Activated CD4-positive, alpha-beta memory T cell treated with anti-CD3 and anti-CD28 coated beads for 36 hours (primary cell): ENCODE data around the gene CTNNA3. TPM values are rescaled to one million over a fixed set of nuclear protein-coding genes. Genes with fewer than 3 reads are reported as not detected.

Experiments used
- CTCF ChIA-PET: fragments of 350-600 bp; sonication (Branson Sonifier 250); formaldehyde crosslinking; loops from one replicate; lab custom pipeline; 2021; ENCODE audit warnings: antibody characterized with exemption, inconsistent platforms; lab: Charles Lee
- POLR2A ChIA-PET: fragments of 350-600 bp; sonication (Branson Sonifier 250); formaldehyde crosslinking; loops from one replicate; lab custom pipeline; 2021; ENCODE audit warnings: antibody characterized with exemption; lab: Charles Lee
- DNase-seq: peaks from one replicate; pipeline ENCODE4 v3.0.0-alpha.2; 2020
- H3K27ac Mint-ChIP-seq: one replicate; pipeline ENCODE4 v1.8.0; 2021; ENCODE audit warnings: mixed read lengths
- H3K27me3 Mint-ChIP-seq: one replicate; pipeline ENCODE4 v1.8.0; 2021; ENCODE audit warnings: mixed read lengths
- H3K36me3 Mint-ChIP-seq: one replicate; pipeline ENCODE4 v1.8.0; 2021; ENCODE audit warnings: mixed read lengths
- H3K4me1 Mint-ChIP-seq: one replicate; pipeline ENCODE4 v1.8.0; 2021; ENCODE audit warnings: low read depth, mixed read lengths
- H3K4me3 Mint-ChIP-seq: one replicate; pipeline ENCODE4 v1.8.0; 2021; ENCODE audit warnings: mild to moderate bottlenecking, mixed read lengths
- H3K9me3 Mint-ChIP-seq: one replicate; pipeline ENCODE4 v1.8.0; 2021; ENCODE audit warnings: mixed read lengths
- intact Hi-C: fragments of 100-400 bp; cut with micrococcal nuclease; formaldehyde crosslinking; loops from one replicate; pipeline ENCODE4 v1.15.1; 2023
- total RNA-seq, 2 experiments: library from RNA; stranded (reverse); gene quantifications; one replicate each; pipeline ENCODE4 v1.2.3, GENCODE V29; 2021

Gene CTNNA3
- total RNA-seq, 2 experiments from 2014 or later = not detected

GRCh38 chr10:66951896-66952295, 744.1 kb downstream of the CTNNA3 start:
- POLR2A ChIA-PET = no interaction called here
- Mint-ChIP-seq H3K9me3 (no peaks in the 10 kb centered on the region), H3K4me3 (no peak overlapping the region), H3K27me3 (no peaks in the 10 kb centered on the region), H3K36me3 (no peaks in the 10 kb centered on the region), H3K27ac (no peak overlapping the region), H3K4me1 (no peaks in the 10 kb centered on the region)
- CTCF ChIA-PET = no interaction called here
- no peak for DNase-seq
- intact Hi-C loops = no loop called here

DNA sequence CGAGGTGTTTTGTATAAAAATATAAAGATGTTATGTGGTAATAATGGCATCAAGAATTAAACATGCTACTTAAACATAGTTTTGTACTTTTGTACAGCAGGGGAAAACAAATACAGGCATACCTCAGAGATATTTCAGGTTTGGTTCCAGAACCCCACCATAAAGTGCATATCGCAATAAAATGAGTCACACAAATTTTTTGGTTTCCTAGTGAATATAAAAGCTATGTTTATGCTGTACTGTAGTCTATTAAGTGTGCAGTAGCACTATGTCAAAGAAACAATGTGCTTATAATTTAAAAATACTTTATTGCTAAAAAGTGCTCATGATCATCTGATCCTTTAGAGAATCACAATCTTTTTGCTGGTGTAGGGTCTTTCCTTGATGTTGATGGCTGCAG, 752.4 kb downstream of the CTNNA3 start:
- no peak for DNase-seq
- Mint-ChIP-seq H3K9me3 (no peaks in the 10 kb centered on the region), H3K27ac (no peak overlapping the region), H3K4me3 (no peak overlapping the region), H3K4me1 (no peaks in the 10 kb centered on the region), H3K36me3 (no peaks in the 10 kb centered on the region), H3K27me3 (no peaks in the 10 kb centered on the region)
- ChIA-PET POLR2A (no interaction called here), CTCF (no interaction called here)
- intact Hi-C loops = no loop called here

DNA sequence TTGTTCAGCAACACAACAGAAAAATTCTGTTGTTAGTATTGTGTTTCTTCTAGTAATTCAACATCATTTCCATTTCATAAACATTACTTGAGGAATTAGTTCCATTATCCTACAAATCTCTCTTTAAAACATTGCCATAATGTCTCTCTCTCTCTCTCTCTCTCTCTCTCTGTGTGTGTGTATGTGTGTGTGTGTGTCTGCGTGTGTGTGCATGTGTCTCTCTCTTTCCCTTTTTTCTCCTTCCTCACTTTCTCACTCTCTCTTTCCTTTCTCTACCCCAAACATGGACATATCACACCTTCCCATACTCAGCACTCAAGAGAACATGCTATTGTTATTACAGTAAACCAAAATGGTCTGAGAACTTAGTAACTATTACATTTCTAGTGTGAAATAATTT, 753.6 kb downstream of the CTNNA3 start:
- no peaks in the 10 kb centered on the region for H3K27me3 Mint-ChIP-seq
- ChIA-PET CTCF (no interaction called here), POLR2A (no interaction called here)
- no peaks in the 10 kb centered on the region for H3K4me1 Mint-ChIP-seq
- H3K9me3 Mint-ChIP-seq = no peaks in the 10 kb centered on the region
- intact Hi-C loops = no loop called here
- H3K4me3 Mint-ChIP-seq = no peak overlapping the region
- no peaks in the 10 kb centered on the region for H3K36me3 Mint-ChIP-seq
- DNase-seq = no peak
- H3K27ac Mint-ChIP-seq = no peak overlapping the region

DNA sequence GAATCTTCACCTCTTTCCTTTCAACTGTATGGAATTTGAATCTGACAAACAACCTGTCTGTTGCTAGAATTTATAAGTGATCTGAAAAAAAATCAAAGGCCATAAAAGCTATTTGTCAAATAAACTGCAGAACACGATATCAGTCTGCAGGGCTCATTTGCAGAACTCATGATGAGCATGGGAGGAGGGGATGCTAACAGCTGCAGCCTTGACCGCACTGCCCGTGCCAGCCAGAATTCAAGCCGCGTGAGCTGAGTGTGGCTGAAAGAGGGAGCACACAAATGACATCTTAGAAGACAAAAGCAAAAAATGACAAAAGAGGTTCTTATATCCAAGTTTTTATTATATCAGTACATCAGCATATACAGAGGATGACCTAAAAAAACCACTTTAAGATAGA, 754.5 kb downstream of the CTNNA3 start:
- H3K36me3 Mint-ChIP-seq = no peaks in the 10 kb centered on the region
- intact Hi-C loops = no loop called here
- H3K9me3 Mint-ChIP-seq = no peaks in the 10 kb centered on the region
- ChIA-PET POLR2A (no interaction called here), CTCF (no interaction called here)
- no peak overlapping the region for H3K4me3 Mint-ChIP-seq
- DNase-seq = no peak
- H3K27me3 Mint-ChIP-seq = no peaks in the 10 kb centered on the region
- no peak overlapping the region for H3K27ac Mint-ChIP-seq
- no peaks in the 10 kb centered on the region for H3K4me1 Mint-ChIP-seq

DNA sequence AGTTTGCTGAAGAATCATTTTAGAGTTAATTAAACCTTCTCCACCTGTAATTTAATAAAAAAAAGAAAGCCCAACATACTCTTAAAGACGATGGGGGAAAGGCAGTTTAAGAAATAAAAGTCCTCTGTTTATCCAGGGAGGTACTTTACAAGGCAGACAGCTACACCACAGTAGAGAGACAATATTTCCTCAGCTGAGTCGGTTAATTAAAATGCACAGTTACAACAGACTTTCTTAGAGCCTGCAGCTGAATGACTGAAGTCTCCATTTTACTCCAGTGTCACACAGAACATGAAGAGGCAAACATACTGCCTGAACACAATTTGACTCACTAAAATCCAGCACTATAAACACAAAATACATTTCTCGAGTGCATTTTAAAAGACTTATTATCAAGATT, 755.0 kb downstream of the CTNNA3 start:
- CTCF ChIA-PET = interaction anchor here (1.0 kb wide), 1 partner anchor 15 kb away, joined by 3 read pairs; the partner anchor contains the start of gene LRRTM3
- Mint-ChIP-seq H3K27me3 (no peaks in the 10 kb centered on the region), H3K27ac (no peak overlapping the region), H3K9me3 (no peaks in the 10 kb centered on the region), H3K4me3 (no peak overlapping the region), H3K4me1 (no peaks in the 10 kb centered on the region), H3K36me3 (no peaks in the 10 kb centered on the region)
- no peak for DNase-seq
- intact Hi-C loops = no loop called here
- POLR2A ChIA-PET = no interaction called here

DNA sequence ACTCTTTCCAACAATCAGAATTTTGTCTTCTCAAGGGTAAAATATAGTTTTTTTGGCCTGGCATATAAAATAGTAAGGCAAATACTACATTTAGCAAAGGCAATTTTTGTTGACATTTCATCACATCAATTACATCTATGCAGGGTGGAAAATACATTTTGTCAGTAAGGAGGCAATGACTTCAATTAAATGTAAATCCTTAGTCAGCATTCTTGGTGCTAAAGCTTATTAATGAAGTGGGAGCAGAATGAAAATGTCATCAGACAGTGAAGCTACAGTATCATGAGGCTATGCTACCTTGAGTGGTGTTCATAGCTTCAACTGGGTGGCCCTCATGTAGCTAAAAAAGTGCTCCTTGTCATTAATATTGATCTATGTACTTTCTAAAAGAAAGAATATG, 761.3 kb downstream of the CTNNA3 start:
- Mint-ChIP-seq H3K27ac (no peak overlapping the region), H3K27me3 (peaks cover 8% of the 10 kb centered on the region), H3K4me1 (no peaks in the 10 kb centered on the region), H3K36me3 (no peaks in the 10 kb centered on the region), H3K4me3 (no peak overlapping the region), H3K9me3 (no peaks in the 10 kb centered on the region)
- no peak for DNase-seq
- POLR2A ChIA-PET = no interaction called here
- CTCF ChIA-PET = interaction anchor here (0.7 to 1.0 kb wide), 3 partner anchors 9 to 845 kb away, joined by 3 read pairs; partner anchors contain the start of gene LRRTM3
- intact Hi-C loops = loop anchor here (10.0 kb wide), 1 partner anchor 840 kb away; no protein-coding TSS in a partner anchor

- Mint-ChIP-seq H3K36me3 (no peaks in the 10 kb centered on the region), H3K4me3 (no peak overlapping the region), H3K4me1 (no peaks in the 10 kb centered on the region), H3K27ac (no peak overlapping the region), H3K9me3 (no peaks in the 10 kb centered on the region), H3K27me3 (peaks cover 28% of the 10 kb centered on the region)
- intact Hi-C loops = loop anchor here (1.0 to 10.0 kb wide), 3 partner anchors 589 to 843 kb away; no protein-coding TSS in a partner anchor
- ChIA-PET POLR2A (no interaction called here), CTCF (interaction anchor here (0.5 to 1.9 kb wide), 2 partner anchors 14 to 358 kb away, joined by 3 to 7 read pairs; no protein-coding TSS in a partner anchor)
- no peak for DNase-seq
Measured at GRCh38 chr10:66931949-66932343, 764.0 kb downstream of the CTNNA3 start.

DNA sequence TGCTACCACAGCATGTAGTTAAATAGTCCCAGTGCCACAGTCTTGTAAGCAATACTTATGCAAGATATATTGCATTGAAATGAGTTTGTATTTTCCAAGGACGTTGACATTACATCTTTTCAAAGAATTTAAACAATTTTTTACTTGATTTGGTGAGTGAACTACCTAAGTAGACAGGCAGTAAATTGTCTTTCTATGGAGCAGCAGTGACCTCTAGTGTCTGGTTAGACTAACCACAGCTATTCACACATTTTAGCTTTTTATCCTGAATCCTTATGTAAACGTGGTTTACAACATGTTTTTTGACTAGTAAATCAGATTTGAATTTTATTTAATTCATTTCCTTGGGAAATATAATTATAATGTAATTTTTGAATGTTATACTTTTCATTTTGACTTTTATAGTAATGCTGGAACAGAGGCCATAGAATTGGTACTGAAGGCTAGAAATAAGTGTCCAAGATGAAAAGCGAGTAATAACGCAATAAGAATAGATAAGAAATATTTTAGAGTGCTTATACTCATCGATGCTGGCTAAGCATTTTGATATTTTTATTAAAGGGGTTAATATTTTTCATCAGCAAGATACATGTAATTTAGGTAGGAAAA, 764.6 kb downstream of the CTNNA3 start:
- Mint-ChIP-seq H3K4me1 (no peaks in the 10 kb centered on the region), H3K36me3 (no peaks in the 10 kb centered on the region), H3K27ac (no peak overlapping the region), H3K27me3 (peaks cover 30% of the 10 kb centered on the region), H3K9me3 (no peaks in the 10 kb centered on the region), H3K4me3 (no peak overlapping the region)
- DNase-seq = no peak
- ChIA-PET POLR2A (no interaction called here), CTCF (interaction anchor here (0.5 to 1.9 kb wide), 2 partner anchors 14 to 357 kb away, joined by 3 to 7 read pairs; no protein-coding TSS in a partner anchor)
- intact Hi-C loops = loop anchor here (1.0 to 10.0 kb wide), 3 partner anchors 589 to 843 kb away; no protein-coding TSS in a partner anchor

- intact Hi-C loops = no loop called here
- CTCF ChIA-PET = interaction anchor here (0.6 kb wide), 1 partner anchor 850 kb away, joined by 3 read pairs; no protein-coding TSS in a partner anchor
- peaks cover 33% of the 10 kb centered on the region for H3K27me3 Mint-ChIP-seq
Measured at GRCh38 chr10:66929375-66929774, 766.6 kb downstream of the CTNNA3 start.

GRCh38 chr10:66928776-66929175, 767.2 kb downstream of the CTNNA3 start:
- H3K36me3 Mint-ChIP-seq = no peaks in the 10 kb centered on the region
- no peak overlapping the region for H3K4me3 Mint-ChIP-seq
- intact Hi-C loops = no loop called here
- peaks cover 33% of the 10 kb centered on the region for H3K27me3 Mint-ChIP-seq
- CTCF ChIA-PET = interaction anchor here (0.6 kb wide), 1 partner anchor 851 kb away, joined by 3 read pairs; no protein-coding TSS in a partner anchor
- DNase-seq = no peak
- POLR2A ChIA-PET = no interaction called here
- no peaks in the 10 kb centered on the region for H3K4me1 Mint-ChIP-seq
- no peak overlapping the region for H3K27ac Mint-ChIP-seq
- no peaks in the 10 kb centered on the region for H3K9me3 Mint-ChIP-seq

More at GRCh38 chr10:66929375-66929774, 766.6 kb downstream of the CTNNA3 start:
- POLR2A ChIA-PET = no interaction called here
- no peaks in the 10 kb centered on the region for H3K4me1 Mint-ChIP-seq
- DNase-seq = no peak
- no peaks in the 10 kb centered on the region for H3K36me3 Mint-ChIP-seq
- H3K27ac Mint-ChIP-seq = no peak overlapping the region
- no peaks in the 10 kb centered on the region for H3K9me3 Mint-ChIP-seq
- H3K4me3 Mint-ChIP-seq = no peak overlapping the region

DNA sequence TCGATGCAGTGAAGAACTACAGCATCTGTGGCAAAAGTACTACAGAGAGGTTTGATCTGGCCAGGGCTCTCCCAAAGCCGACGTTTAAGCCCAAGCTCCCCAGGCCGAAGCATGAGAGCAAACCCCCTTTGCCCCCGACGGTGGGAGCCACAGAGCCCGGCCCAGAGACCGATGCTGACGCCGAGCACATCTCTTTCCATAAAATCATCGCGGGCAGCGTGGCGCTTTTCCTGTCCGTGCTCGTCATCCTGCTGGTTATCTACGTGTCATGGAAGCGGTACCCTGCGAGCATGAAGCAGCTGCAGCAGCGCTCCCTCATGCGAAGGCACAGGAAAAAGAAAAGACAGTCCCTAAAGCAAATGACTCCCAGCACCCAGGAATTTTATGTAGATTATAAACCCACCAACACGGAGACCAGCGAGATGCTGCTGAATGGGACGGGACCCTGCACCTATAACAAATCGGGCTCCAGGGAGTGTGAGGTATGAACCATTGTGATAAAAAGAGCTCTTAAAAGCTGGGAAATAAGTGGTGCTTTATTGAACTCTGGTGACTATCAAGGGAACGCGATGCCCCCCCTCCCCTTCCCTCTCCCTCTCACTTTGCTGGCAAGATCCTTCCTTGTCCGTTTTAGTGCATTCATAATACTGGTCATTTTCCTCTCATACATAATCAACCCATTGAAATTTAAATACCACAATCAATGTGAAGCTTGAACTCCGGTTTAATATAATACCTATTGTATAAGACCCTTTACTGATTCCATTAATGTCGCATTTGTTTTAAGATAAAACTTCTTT, 767.8 kb downstream of the CTNNA3 start:
- POLR2A ChIA-PET = interaction anchor here (0.5 kb wide), 1 partner anchor 539 kb away, joined by 3 read pairs; no protein-coding TSS in a partner anchor
- H3K9me3 Mint-ChIP-seq = no peaks in the 10 kb centered on the region
- H3K27me3 Mint-ChIP-seq = peaks cover 32% of the 10 kb centered on the region
- no peaks in the 10 kb centered on the region for H3K36me3 Mint-ChIP-seq
- CTCF ChIA-PET = interaction anchor here (0.9 kb wide), 1 partner anchor 592 kb away, joined by 3 read pairs; no protein-coding TSS in a partner anchor
- H3K4me1 Mint-ChIP-seq = no peaks in the 10 kb centered on the region
- DNase-seq = no peak
- intact Hi-C loops = no loop called here
- H3K27ac Mint-ChIP-seq = no peak overlapping the region
- H3K4me3 Mint-ChIP-seq = no peak overlapping the region
